Fibroblast of gingiva (primary cell): ENCODE results near the gene SLC22A8.
A peak's percentile ranks its signal among the peaks of the same experiment; 100 is the strongest.
"Not testable (repeated sequence)": the region's sequence is repeated elsewhere in the genome, so short reads cannot be mapped to it uniquely, and the experiment has no call there.

Source experiments
- DNase-seq: peaks from one replicate; pipeline ENCODE4 v3.0.0-alpha.2; 2011; ENCODE audit warnings: low read depth

The SLC22A8 gene

GRCh38 chr11:63015521-63016215 is at the start of gene SLC22A8:
Gene SLC22A8 (minus strand): TSS chr11:63015841. CDS start chr11:63014958, 883 bp downstream.
- DNase-seq, result no peak

- not testable (repeated sequence) for DNase-seq
These were observed 30.6 kb upstream of the SLC22A8 start for GRCh38 chr11:63046203-63046602.

GRCh38 chr11:63042596-63042995 is 27.0 kb upstream of the SLC22A8 start:
- DNase-seq, result no peak

GRCh38 chr11:63032457-63032856 is 16.8 kb upstream of the SLC22A8 start:
- DNase-seq, result no peak

- DNase-seq, result peak; percentile 50
These were observed 8.4 kb upstream of the SLC22A8 start for GRCh38 chr11:63023841-63024648.

GRCh38 chr11:63023222-63023814 is 7.7 kb upstream of the SLC22A8 start:
- DNase-seq, result no peak

- no peak for DNase-seq
These were observed 6.8 kb upstream of the SLC22A8 start for GRCh38 chr11:63022441-63022840.

GRCh38 chr11:63020671-63021291 is 5.1 kb upstream of the SLC22A8 start:
- DNase-seq, result no peak

GRCh38 chr11:63019506-63019905 is 3.9 kb upstream of the SLC22A8 start:
- DNase-seq, result no peak

- no peak for DNase-seq
These were observed 1.8 kb upstream of the SLC22A8 start for GRCh38 chr11:63017306-63017974.

GRCh38 chr11:63014408-63015055 is 1.1 kb downstream of the SLC22A8 start:
- no peak for DNase-seq

GRCh38 chr11:63012839-63013238 is 2.8 kb downstream of the SLC22A8 start:
- DNase-seq, result no peak

GRCh38 chr11:63012430-63012829 is 3.2 kb downstream of the SLC22A8 start:
- DNase-seq, result no peak

GRCh38 chr11:63010934-63011439 is 4.7 kb downstream of the SLC22A8 start:
- DNase-seq, result no peak

- DNase-seq, result no peak
These were observed 7.7 kb downstream of the SLC22A8 start for GRCh38 chr11:63007920-63008319.

GRCh38 chr11:63001456-63001855 is 14.2 kb downstream of the SLC22A8 start:
- no peak for DNase-seq

GRCh38 chr11:62999649-63000048 is 16.0 kb downstream of the SLC22A8 start:
- no peak for DNase-seq

GRCh38 chr11:62999156-62999555 is 16.5 kb downstream of the SLC22A8 start:
- no peak for DNase-seq

GRCh38 chr11:62996271-62996670 is 19.4 kb downstream of the SLC22A8 start:
- no peak for DNase-seq

- no peak for DNase-seq
These were observed 20.9 kb downstream of the SLC22A8 start for GRCh38 chr11:62994775-62995174.

GRCh38 chr11:62988276-62988675 is 27.4 kb downstream of the SLC22A8 start:
- DNase-seq, result no peak
